HG03280 (cell line): ENCODE data around the gene PAK1.
"Not testable (repeated sequence)": the region's sequence is repeated elsewhere in the genome, so short reads cannot be mapped to it uniquely, and the experiment has no call there.

ENCODE experiments used
- ATAC-seq: cut with Tn5 transposase; IDR thresholded peaks from one replicate; pipeline ENCODE4 v1.9.1; 2021; ENCODE audit warnings: mild to moderate bottlenecking, moderate library complexity; ENCODE audit not compliant: unreplicated experiment

PAK1 gene

DNA sequence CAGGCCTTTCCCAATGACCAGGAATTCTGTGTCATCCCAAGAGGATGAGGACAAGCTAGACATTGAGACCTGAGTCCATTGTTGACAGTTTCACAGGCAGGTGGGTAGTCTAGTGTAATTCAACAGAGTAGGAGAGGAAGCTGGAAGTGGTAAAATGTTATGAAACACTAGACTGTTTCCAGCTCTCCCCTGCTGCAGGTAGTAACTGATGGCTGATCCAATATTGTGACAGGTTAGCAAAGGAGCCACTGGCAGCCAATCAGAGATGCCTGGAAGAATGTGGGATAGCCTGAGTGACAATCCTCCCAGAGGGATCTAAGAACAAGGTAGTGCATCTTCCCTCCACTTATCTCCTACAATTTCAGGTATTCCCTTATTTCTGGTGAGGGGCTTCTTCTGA is 161.8 kb downstream of the PAK1 start:
- ATAC-seq = no peak

DNA sequence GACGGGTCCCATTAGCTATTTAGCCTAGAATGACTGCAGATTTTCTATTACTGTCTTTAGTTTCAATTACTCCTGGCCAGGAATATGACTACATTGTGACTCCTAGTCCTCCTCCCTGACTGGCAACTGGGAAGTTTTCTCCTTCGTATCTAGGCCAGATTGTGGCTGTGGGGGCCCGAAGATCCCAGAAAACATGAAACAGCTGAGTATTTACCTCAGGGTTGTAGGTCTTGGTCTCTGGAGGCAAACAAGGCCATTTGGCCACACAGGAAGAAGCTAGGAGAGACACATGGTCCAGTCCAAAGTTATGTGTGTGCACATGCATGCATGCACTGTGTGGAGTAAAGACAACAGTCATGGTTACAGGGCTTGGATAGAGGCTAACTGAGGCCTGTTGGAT is 162.2 kb downstream of the PAK1 start:
- no peak for ATAC-seq

DNA sequence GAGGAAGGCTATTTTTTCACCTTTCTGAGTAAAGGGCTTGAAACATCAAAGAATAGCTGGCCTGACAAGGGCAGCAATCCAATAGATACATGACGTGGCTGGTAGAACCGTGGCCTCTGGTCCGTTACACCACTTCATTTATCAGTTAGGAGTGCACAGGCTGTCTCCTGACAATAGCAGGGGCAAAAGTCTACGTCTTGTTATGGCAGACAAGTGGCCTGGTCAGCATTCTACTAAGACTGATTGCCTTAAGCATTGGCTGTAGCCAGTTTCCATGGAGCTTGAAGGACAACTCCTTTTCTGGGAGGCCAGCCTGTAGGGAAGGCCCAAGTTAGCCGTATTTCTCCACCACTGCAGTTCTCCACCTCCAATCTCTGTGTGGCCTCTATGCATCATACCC is 163.2 kb downstream of the PAK1 start:
- no peak for ATAC-seq

DNA sequence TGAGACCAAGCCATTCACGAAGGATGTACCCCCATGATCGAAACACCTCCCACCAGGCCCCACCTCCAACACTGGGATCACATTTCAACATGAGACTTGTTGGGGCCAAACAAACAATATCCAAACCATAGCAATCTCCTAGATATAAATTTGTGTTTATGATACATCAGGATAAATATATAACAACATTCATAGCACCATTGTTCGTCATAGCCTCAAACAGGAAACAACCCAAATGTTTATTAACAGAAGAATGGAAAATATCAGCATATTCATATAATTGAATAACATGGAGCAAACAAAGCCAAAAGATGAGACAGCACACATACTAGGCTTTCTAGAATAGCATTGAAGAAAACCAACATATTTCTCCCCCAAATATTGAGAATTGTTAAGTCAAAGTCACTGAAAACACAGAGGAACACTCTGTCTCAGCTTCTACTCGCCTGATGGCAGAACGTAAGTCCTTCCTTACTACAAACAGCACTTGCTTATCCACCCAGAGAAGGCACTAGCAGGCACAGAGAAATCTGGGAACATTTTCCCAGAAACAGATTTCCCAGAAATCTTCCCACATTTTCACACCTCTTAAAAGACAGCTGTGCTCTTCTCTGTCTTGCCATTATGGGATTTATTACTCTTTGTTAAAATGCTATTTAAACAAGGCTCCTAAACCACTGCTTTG is 164.4 kb downstream of the PAK1 start:
- no peak for ATAC-seq

DNA sequence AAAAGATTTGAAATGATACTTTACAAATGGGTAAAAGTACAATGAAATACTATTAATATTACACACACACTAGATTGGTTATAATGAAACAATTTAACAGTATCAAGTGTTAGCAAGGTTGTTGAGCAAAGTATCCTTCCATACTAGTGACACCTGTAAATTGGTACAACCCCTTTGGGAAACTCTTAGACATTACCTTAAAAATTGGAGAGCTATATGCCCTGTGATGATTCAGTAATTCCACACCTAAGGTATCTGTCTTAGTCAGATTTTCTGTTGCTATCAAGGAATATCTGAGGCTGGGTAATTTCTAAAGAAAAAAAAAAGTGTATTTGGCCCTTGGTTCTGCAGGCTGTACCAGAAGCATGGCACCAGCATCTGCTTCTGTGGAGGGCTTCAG is 165.1 kb downstream of the PAK1 start:
- no peak for ATAC-seq

DNA sequence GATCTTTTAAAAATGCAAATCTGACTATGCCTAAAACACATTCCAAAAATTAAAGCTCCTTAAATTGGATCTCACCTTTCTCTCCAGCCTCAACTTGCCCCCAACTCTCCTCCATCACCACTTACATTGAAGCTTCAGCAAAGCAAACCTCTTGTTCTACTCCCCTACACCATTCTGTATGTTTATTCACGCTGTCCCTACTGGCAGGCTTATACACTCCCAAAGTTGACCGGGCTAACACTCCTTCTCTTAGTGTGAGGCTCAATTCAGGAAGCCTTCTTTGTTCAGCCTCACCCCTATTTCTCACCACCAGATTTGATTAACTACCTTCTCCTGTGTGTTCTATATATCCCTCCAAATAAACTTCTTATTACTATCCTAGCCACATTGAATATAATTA is 170.6 kb downstream of the PAK1 start:
- ATAC-seq = no peak

DNA sequence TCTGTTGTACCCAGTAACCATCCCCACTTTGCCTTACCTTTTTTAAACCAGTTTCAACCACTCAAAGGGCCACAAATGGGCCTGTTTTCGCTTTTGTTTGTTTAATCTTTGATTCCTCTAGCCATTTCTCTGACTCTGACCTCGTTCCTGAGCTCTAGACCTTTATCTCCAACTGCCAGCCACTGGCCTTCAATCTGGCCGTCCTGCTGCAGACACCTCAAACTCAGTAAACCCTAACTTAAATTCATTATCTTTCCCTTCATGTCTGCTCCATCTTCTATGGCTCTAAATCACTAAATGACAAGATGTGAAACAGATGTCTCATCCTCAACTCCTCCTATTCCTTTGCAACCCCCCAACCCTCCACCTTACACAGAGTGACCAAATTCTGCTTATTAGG is 171.1 kb downstream of the PAK1 start:
- ATAC-seq = no peak

DNA sequence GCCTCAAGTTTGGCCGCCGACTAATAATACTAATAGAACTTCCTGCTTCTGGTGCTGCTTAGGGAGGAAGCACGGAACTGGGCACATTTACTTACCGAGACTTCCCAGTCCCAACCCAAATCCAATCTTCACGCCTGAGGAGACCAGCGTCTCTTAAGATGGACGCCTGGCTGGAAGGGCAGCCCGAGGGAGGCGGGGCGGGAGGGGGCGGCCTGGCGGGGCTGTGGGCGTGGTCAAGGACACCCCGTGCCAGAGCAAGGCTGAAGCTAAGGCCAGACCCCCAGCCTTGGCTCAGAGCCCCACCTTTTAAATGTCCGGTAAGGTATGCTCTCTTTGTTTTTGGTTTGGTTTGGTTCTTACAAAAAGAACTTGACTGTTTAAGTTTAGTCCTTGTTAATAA is 172.4 kb downstream of the PAK1 start, which contains the start of gene GDPD4:
Gene GDPD4, minus strand, starts transcription at position 177 of the 400 bp plus-strand sequence. CDS start 16,549 bp downstream, outside the sequence.
- ATAC-seq = no peak

DNA sequence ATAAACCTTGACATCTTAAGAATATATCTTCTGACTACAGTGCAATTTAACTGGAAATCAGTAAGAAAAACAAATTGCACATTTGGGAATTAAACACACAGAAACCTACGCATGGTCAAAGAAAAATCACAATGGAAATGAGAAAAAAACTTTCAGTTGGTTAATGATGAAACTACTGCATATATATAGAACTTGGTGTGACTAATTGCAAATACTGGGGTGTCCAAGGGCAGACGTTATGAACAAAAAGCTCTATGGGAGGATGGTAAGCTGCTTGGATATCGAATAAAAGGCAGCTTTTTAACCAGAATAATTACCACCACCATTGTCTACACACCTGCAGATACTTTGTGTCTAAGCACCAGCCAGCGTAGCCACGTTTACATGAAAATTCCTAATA is 173.2 kb downstream of the PAK1 start:
- no peak for ATAC-seq

DNA sequence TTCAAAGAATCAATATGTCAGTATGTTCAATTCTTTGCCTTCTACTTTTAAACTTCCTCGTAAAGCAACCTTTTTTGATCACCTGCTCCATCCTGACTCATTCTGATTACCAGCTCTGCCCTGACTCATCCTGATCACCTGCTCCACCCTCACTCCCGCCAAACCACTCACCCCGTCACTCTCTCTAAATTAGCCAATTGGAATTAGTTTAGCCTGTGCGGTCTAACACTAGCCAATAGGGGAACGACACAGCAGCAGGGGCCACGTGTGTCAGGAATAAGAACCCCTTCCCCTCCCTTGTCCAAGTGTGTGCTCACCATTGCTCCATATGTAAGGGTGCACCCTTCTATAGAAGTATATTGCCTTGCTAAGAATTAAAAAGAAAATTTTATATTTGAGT is 173.9 kb downstream of the PAK1 start:
- not testable (repeated sequence) for ATAC-seq

DNA sequence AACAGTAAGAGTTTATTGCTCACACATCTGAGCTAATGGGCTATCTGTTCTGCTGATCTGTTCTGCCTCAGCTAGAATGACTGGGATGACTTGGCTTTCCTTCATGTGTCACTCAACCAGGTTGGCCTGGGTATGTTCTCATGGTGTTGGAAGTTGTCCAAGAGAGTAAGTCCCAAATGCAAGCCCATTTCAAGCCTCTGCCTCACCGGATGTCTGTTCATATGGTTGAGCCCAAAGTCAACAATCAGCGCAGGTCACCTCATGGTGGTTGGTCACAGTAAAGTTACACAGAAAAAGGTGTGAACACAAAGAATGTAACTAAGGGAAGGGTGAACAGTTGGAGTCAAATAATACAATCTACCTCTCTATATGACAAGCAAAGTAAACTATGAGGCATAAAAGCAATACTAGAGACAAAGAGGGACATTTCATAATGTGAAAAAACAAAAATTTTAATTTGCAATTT is 174.3 kb downstream of the PAK1 start:
- ATAC-seq = no peak

DNA sequence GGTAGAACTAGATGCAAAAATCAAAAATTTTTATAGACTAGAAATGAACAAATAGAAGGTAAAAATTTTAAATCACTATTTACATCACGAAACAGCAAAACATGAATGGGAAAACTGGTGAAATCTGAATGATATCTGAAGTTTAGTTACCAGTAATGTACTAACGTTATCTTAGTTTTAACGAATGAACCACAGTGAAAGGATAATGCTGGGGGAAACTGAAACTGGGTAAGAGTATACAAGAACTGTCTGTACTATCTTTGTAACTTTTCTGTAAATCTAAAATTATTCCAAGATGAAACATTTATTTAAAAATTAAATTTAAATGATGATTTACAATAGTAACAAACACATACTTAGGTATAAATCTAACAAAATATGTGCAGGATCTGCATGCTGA is 179.9 kb downstream of the PAK1 start:
- no peak for ATAC-seq

DNA sequence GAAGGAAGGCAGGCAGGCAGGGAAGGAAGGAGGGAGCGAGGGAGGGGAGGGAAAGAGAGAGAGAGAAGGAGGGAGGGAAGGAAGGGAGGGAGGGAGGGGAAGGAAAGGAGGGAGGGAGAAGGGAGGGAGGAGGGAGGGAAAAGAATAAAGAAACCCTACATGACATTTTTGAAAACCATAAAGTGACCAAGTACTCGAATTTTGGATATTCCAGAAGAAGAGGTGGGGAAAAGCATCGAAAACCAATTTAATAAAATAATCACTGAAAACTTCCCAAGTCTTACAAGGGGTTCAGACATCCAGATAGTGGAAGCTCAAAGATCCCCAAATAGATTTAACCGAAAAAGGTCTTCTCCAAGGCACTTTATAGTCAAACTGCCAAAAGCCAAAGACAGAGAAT is 184.2 kb downstream of the PAK1 start:
- ATAC-seq = no peak

DNA sequence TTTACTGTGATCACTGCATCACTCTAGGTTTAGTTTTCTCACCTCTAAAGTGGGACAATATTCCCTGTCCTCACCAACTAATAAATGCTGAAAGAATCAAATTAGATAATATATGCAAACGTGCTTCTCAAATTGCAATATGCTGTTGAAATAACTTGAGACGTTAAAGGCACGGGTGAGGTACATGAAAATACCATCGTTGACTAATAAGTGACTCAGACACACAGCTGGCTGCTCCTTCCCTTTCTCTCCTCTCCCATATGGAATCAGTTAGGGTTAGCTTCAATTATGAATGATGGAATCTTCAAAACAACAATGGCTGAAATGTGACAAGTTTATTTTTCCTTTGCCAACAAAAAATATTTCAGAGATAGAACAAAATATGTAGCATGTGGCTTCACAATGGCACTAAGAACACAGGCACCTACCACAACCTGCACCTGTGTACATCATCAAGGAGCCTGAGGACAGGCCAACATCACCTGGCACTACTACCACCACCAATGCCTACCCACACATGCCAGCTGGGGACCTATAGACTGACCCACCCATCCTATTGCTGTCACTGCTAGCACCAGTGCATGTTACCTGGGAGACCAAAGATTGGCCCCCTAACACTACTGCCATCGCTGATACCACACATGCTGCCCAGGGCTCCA is 186.2 kb downstream of the PAK1 start:
- ATAC-seq = no peak

DNA sequence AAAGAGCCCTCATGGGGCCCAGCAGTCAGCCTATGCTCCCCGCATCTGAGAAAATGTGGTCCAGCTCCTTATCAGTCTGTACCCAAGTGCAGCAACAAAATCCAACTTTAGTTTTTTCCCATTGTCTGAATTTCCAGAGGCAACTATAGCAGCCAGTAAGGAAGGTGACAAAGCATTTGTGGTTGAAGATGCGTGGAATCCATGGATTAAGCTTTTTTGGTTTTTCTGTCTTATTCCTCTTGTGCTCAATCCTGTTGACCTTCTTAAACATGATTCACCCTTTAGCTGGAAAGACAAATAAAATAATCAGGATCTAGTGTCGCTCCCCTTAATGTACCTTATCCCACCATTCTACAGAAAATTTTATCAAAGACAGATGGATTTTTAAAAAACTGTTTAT is 186.8 kb downstream of the PAK1 start:
- ATAC-seq = no peak

DNA sequence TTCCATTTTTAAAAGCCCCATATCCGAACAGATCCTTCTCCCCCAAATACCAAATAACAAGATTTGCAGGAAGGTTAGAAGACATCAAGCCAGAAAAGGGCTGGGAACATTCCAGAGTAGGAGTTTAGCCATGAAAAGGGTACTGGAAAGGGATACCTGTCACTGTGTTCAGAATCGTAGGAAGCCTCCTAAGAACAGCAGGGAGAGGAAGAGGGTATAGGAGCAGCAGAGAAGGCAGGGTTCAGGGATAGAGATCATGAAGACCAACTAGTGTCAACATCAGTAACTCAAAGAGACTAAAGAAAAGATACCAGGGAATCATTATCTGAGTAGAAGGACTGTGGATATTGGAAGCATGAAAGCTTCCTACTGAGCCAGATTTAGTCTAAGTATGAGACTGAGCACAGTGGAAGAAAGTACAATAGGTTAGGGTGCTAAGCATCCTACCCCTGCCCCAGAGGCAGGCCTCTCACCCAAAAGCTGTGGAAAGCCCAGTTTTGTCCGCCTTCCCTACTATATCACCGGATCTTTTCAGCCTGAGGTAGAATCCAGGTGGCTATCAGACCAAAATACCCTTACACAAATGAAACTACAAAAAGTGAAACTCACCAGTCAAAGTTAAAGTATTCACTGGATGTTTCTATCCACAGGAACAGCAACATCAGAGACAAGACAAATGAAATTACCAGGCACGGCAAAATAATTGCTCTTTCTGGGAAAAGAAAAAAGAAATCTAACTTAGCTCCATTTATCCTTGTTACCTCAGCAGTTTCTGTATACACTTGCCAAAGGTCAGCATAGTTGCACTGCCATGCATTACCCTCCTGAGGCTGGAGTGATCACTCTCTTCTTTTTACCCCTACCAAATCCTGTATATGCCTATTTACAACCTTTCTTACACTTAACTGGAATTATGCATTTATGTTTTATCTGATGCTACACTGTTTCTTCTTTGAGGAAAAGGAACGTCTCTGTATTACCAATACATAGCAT is 189.1 kb downstream of the PAK1 start:
- no peak for ATAC-seq

DNA sequence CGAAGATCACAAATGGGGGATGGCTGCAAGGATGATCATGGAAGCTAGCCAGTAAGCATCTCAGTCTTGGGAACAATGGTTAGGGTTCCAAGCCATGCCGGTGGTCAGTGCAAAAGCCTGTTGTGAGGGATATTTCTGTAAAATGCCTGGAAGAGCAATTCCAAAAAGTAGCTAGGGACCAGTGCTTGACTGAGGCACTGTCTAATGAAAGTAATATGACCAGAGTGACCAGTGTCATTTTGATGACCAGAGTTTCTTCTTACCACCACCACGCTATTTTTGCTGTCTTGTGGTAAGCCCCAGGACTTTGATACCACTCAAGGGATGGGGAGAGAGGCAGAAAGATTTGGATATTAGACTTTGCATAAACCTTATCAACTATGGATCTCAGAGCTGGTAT is 190.8 kb downstream of the PAK1 start:
- ATAC-seq = no peak

DNA sequence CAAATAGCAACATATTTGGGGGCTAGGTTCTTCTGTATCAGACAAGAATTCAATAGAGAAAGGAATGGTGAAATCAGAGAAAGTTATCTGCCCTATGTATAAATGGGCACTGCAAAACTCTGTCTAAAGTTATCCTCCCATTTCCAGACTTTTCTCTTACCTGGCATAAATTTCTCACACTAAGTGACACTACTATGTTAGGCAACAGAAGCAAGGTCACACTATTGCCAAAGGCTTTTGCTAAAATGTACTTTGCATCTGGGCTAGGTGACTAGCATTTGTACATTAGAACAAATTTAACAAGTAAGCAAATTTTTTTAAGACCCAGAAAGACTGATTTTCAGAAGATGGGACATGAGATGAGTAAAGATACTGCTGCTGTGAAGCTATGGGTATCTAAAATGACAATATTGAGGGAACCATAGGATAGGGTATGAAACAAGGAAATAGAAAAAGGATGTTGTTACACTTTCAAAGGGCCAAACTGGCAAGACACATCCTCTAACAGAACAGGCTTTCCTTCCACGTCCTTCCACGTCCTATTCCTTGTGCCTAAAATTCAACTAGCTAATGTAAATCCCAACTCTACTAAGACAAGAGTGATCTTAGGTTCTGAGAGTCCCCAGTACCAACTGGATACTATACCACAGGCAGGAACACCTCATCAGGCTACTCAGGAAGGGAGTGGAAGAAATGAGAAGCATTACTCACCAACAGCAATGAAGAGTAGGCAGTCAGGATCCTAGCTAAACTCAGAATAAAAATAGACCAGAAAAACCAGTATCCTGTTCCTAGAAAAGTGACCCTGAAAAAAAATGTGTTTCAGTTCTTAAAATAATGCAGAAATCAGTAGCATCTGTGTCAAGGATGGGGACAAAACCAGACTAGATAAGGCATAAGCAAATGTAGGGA is 195.0 kb downstream of the PAK1 start:
- no peak for ATAC-seq

DNA sequence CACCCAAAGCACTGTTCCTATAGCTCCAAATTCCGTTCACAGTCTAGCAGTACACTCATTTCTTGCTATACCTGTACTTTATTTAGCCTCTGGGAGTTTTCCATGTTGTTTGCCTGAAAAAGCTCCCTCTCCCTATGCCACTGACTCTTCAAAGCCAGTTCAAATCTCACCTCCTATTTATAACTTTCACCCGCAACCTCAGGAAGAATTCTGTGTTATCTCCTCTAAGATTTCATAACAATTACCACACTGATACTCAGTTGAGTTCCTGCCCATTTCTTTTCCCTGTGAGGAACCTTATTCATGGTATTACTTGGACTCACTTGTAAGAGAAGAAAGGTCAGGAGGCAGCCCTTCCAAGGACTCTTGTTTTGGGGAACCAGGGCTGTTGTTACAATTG is 197.6 kb downstream of the PAK1 start:
- ATAC-seq = no peak
